PFSK-1 (cell line): Measurements from ENCODE around the gene TCEAL1.

Experiments used
- REST ChIP-seq, 2 experiments: IDR thresholded peaks; 2 replicates each; pipeline versions ENCODE4 v1.6.1 to v1.8.0; 2011 to 2012; ENCODE audit warnings: low read depth in 2 of 2, low read length in 2 of 2, control low read depth in 1 of 2, inconsistent platforms in 1 of 2, mild to moderate bottlenecking in 1 of 2, moderate library complexity in 1 of 2; ENCODE audit not compliant: insufficient read depth in 1 of 2
- TAF1 ChIP-seq: IDR thresholded peaks from 2 replicates; pipeline ENCODE4 v1.6.1; 2012; ENCODE audit warnings: low read length, control low read depth, borderline replicate concordance; ENCODE audit not compliant: insufficient read depth

GRCh38 chrX:103663981-103664762 lies 35.4 kb downstream of the TCEAL1 start:
- no peak for TF ChIP-seq TAF1
- TF ChIP-seq REST (IDR thresholded peaks at IDR 0.05; ENCODE audit: insufficient read depth in 1 of 2, low read depth in 2 of 2, low read length in 2 of 2) = no peak
